Dermis blood vessel endothelial cell (primary cell): ENCODE measurements around the gene SKI. TPM values are rescaled to one million over a fixed set of nuclear protein-coding genes. Genes with fewer than 3 reads are reported as not detected.
"Not testable (repeated sequence)": the region's sequence is repeated elsewhere in the genome, so short reads cannot be mapped to it uniquely, and the experiment has no call there.

Source experiments
- DNase-seq: peaks from one replicate; pipeline ENCODE4 v3.0.0; 2010
- total RNA-seq: library from RNA; depleted of rRNA; stranded (reverse); fragments of >200 nt; gene quantifications from 2 replicates; pipeline ENCODE4 v1.2.3, GENCODE V29; 2014

SKI gene
- total RNA-seq, 1 donor from 2014 or later = 26.7 TPM

- no peak for DNase-seq
Observed at GRCh38 chr1:2248854-2249558, 20.9 kb downstream of the SKI start.

GRCh38 chr1:2249559-2249906, 21.4 kb downstream of the SKI start:
- DNase-seq = no peak

GRCh38 chr1:2250721-2251281, 22.7 kb downstream of the SKI start:
- no peak for DNase-seq

GRCh38 chr1:2251363-2251762, 23.2 kb downstream of the SKI start:
- no peak for DNase-seq

- no peak for DNase-seq
Observed at GRCh38 chr1:2251786-2252185, 23.7 kb downstream of the SKI start.

GRCh38 chr1:2252423-2252822, 24.3 kb downstream of the SKI start:
- DNase-seq = no peak

GRCh38 chr1:2253036-2253796, 25.1 kb downstream of the SKI start:
- DNase-seq = no peak

GRCh38 chr1:2253797-2254480, 25.8 kb downstream of the SKI start:
- DNase-seq = no peak

- DNase-seq = no peak
Observed at GRCh38 chr1:2255047-2255419, 26.9 kb downstream of the SKI start.

- DNase-seq = peak; percentile 77
Observed at GRCh38 chr1:2255420-2256369, 27.6 kb downstream of the SKI start.

GRCh38 chr1:2256435-2257244, 28.5 kb downstream of the SKI start:
- DNase-seq = no peak

GRCh38 chr1:2257245-2257627, 29.1 kb downstream of the SKI start:
- no peak for DNase-seq

- peak; percentile 36 for DNase-seq
Observed at GRCh38 chr1:2258122-2258681, 30.1 kb downstream of the SKI start.

GRCh38 chr1:2258996-2259395, 30.9 kb downstream of the SKI start:
- DNase-seq = no peak

GRCh38 chr1:2259668-2260402, 31.7 kb downstream of the SKI start:
- no peak for DNase-seq

- DNase-seq = not testable (repeated sequence)
Observed at GRCh38 chr1:2260470-2260869, 32.4 kb downstream of the SKI start.

GRCh38 chr1:2260917-2261316, 32.8 kb downstream of the SKI start:
- no peak for DNase-seq

- not testable (repeated sequence) for DNase-seq
Observed at GRCh38 chr1:2261476-2262395, 33.6 kb downstream of the SKI start.

- no peak for DNase-seq
Observed at GRCh38 chr1:2266301-2266975, 38.3 kb downstream of the SKI start.
